Activated CD8-positive, alpha-beta memory T cell treated with anti-CD3 and anti-CD28 coated beads, Interleukin-2, amount 50 U/mL, for 24 hours (primary cell): ENCODE results near the gene SMIM33.
"Not testable (repeated sequence)": the region's sequence is repeated elsewhere in the genome, so short reads cannot be mapped to it uniquely, and the experiment has no call there.

Source experiments
- DNase-seq: peaks from one replicate; pipeline ENCODE4 v3.0.0-alpha.2; 2020; ENCODE audit errors: extremely low read depth

The SMIM33 gene

GRCh38 chr5:139482050-139482889 is 11.5 kb downstream of the SMIM33 start, which contains the start of gene STING1:
TSS of gene STING1 (minus strand) at chr5:139482758. CDS start at chr5:139481704, 1,054 bp downstream.
- DNase-seq: no peak

- DNase-seq: not testable (repeated sequence)
These were observed 12.0 kb downstream of the SMIM33 start for GRCh38 chr5:139482890-139483208.

GRCh38 chr5:139486201-139486600 is 15.4 kb downstream of the SMIM33 start:
- no peak for DNase-seq

- DNase-seq: no peak
These were observed 17.5 kb downstream of the SMIM33 start for GRCh38 chr5:139488260-139488659.

GRCh38 chr5:139492700-139493192 is 21.9 kb downstream of the SMIM33 start:
- no peak for DNase-seq

- DNase-seq: no peak
These were observed 23.5 kb downstream of the SMIM33 start for GRCh38 chr5:139494256-139494655.

- DNase-seq: no peak
These were observed 24.0 kb downstream of the SMIM33 start for GRCh38 chr5:139494832-139495231.

- DNase-seq: no peak
These were observed 25.0 kb downstream of the SMIM33 start for GRCh38 chr5:139495638-139496435.

- DNase-seq: no peak
These were observed 30.6 kb downstream of the SMIM33 start for GRCh38 chr5:139501381-139501780.

- DNase-seq: not testable (repeated sequence)
These were observed 32.4 kb downstream of the SMIM33 start for GRCh38 chr5:139503036-139503817.

GRCh38 chr5:139503879-139504278 is 33.1 kb downstream of the SMIM33 start:
- not testable (repeated sequence) for DNase-seq

- not testable (repeated sequence) for DNase-seq
These were observed 33.9 kb downstream of the SMIM33 start for GRCh38 chr5:139504722-139505121.

- no peak for DNase-seq
These were observed 42.1 kb downstream of the SMIM33 start for GRCh38 chr5:139512786-139513390.

- DNase-seq: peak; percentile 50
These were observed 42.6 kb downstream of the SMIM33 start for GRCh38 chr5:139513434-139513833.

- no peak for DNase-seq
These were observed 43.2 kb downstream of the SMIM33 start for GRCh38 chr5:139513852-139514485.

GRCh38 chr5:139514486-139514856 is 43.7 kb downstream of the SMIM33 start:
- DNase-seq: no peak

GRCh38 chr5:139517683-139518564 is 47.1 kb downstream of the SMIM33 start:
- DNase-seq: peak; percentile 61
